GM08714 (cell line): ENCODE measurements around the gene MPC2.
"Not testable (repeated sequence)": the region's sequence is repeated elsewhere in the genome, so short reads cannot be mapped to it uniquely, and the experiment has no call there.

Source experiments
- H3K4me3 ChIP-seq: fragments of 200-500 bp; sonication (Bioruptor generic); 2 replicates; pipeline ENCODE4 v1.5.1; 2014; ENCODE audit warnings: mild to moderate bottlenecking, low read length, inconsistent platforms
- ZNF274 ChIP-seq: IDR thresholded peaks from 2 replicates; pipeline ENCODE4 v1.6.1; 2012; ENCODE audit warnings: mild to moderate bottlenecking, low read depth, low read length

MPC2 gene

GRCh38 chr1:167940264-167940663 is 3.4 kb upstream of the MPC2 start:
- no peak for TF ChIP-seq ZNF274
- no peak overlapping the region for H3K4me3 ChIP-seq

GRCh38 chr1:167938080-167938636 is 1.3 kb upstream of the MPC2 start:
- peak overlapping the region; percentile 71; the same call in 1 of the 2 replicates for H3K4me3 ChIP-seq
- no peak for TF ChIP-seq ZNF274

- no peak for TF ChIP-seq ZNF274
Measured at GRCh38 chr1:167937709-167938010, 788 bp upstream of the MPC2 start.

GRCh38 chr1:167936068-167936929 is 573 bp downstream of the MPC2 start, which contains the start of gene DCAF6:
Gene DCAF6 (plus strand): TSS chr1:167936683. CDS start chr1:167936912, 229 bp downstream.
- no peak for TF ChIP-seq ZNF274
- H3K4me3 ChIP-seq, result peak within 1 kb of the TSS; percentile 71

More at GRCh38 chr1:167937709-167938010, 788 bp upstream of the MPC2 start:
- peak overlapping the region; percentile 71 for H3K4me3 ChIP-seq

GRCh38 chr1:167935216-167936067 is 1.4 kb downstream of the MPC2 start:
- H3K4me3 ChIP-seq, result peak overlapping the region; percentile 71
- TF ChIP-seq ZNF274, result no peak

GRCh38 chr1:167934426-167935215 is 2.3 kb downstream of the MPC2 start:
- TF ChIP-seq ZNF274, result no peak

GRCh38 chr1:167933788-167934187 is 3.1 kb downstream of the MPC2 start:
- peak overlapping the region; percentile 71; the same call in 1 of the 2 replicates for H3K4me3 ChIP-seq
- TF ChIP-seq ZNF274, result no peak

More at GRCh38 chr1:167934426-167935215, 2.3 kb downstream of the MPC2 start:
- H3K4me3 ChIP-seq, result peak overlapping the region; percentile 71

DNA sequence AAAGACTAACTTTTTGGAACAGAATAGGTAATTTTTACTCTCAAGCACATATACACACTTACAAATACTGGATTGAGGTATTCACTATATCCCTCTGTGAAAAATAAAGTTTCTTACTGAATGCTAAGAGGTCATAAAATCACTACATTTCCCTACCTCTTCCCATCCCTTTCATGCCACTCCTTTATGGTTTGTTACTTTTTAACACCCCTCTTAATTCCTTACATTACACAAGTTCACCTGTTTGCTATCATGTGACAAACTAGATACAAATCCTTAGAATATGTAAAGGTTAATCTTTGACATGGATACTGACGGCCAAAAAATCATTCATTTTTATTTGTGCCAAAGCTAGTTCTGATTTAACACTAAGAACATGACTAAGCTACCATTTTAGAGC is 7.1 kb downstream of the MPC2 start:
- TF ChIP-seq ZNF274, result no peak
- H3K4me3 ChIP-seq, result no peak overlapping the region

GRCh38 chr1:167928919-167929318 is 8.0 kb downstream of the MPC2 start:
- H3K4me3 ChIP-seq, result not testable (repeated sequence)

GRCh38 chr1:167928457-167928852 is 8.4 kb downstream of the MPC2 start:
- no peak for TF ChIP-seq ZNF274
- no peak overlapping the region for H3K4me3 ChIP-seq

- no peak for TF ChIP-seq ZNF274
Measured at GRCh38 chr1:167927046-167927754, 9.7 kb downstream of the MPC2 start.

GRCh38 chr1:167926486-167926997 is 10.3 kb downstream of the MPC2 start:
- TF ChIP-seq ZNF274, result no peak
- peak overlapping the region; percentile 67 for H3K4me3 ChIP-seq

More at GRCh38 chr1:167927046-167927754, 9.7 kb downstream of the MPC2 start:
- H3K4me3 ChIP-seq, result peak overlapping the region; percentile 67
